ENCODE data around the gene IGFLR1.

DNA sequence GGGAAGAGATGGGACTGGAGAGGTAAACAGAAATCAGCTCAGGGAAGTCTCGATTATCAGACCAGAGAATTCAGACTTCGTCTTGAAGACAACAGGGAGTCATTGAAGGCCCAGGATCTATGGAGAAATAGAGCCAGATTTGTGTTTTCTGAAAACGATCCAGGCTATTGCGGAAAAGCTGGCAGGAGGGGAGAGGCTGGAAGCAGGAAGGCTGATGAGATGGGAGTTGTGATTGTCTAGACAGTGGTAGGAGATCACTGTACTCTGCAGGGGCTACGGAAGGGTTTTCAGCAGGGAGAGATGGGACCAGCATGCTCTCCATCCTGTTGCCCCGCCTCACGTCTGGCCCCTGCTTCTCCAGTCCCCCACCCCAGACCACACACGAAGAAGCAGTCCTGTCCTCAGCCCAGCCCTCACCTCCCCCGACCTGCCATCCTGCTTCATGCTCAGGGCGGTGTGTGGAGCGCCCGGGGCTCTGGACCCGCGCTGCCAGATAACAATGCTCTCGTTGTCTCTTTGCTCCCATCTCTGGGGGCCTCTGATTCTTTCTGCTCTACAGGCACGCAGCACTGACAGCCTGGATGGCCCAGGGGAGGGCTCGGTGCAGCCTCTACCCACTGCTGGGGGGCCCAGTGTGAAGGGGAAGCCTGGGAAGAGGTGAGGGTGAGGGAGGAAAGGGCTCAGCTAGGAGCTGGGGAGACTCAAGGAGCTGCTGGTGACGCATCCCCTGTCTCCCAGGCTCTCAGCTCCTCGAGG is 35.0 kb upstream of the IGFLR1 start:
- TF ChIP-seq SIN3A (conservative IDR thresholded peaks at IDR 0.05 in 1 of 2, IDR thresholded peaks at IDR 0.05 in 1 of 2; ENCODE audit: low read depth in 1 of 2, low read length in 2 of 2) (no peak), SRF (IDR thresholded peaks at IDR 0.05; ENCODE audit: low read depth, low read length) (no peak), SP2 (IDR thresholded peaks at IDR 0.05; ENCODE audit: low read length) (no peak), ZNF274 (IDR thresholded peaks at IDR 0.05; ENCODE audit: borderline replicate concordance, extremely low read depth, low read length) (no peak), CBX8 (IDR thresholded peaks at IDR 0.05; ENCODE audit: borderline replicate concordance, low read depth, low read length) (no peak), CHD1 (IDR thresholded peaks at IDR 0.05; ENCODE audit: low read depth, low read length) (no peak), POLR2AphosphoS5 (IDR thresholded peaks at IDR 0.05; ENCODE audit: low read depth, low read length) (no peak), CBX5 (IDR thresholded peaks at IDR 0.05; ENCODE audit: low read depth, low read length) (no peak), RAD21 (IDR thresholded peaks at IDR 0.05 in 1 of 2, conservative IDR thresholded peaks at IDR 0.05 in 1 of 2; ENCODE audit: low read depth in 2 of 2, low read length in 2 of 2) (no peak), SIX5 (IDR thresholded peaks at IDR 0.05; ENCODE audit: low read depth, low read length) (no peak)
- TF ChIP-seq, protein P1, sequence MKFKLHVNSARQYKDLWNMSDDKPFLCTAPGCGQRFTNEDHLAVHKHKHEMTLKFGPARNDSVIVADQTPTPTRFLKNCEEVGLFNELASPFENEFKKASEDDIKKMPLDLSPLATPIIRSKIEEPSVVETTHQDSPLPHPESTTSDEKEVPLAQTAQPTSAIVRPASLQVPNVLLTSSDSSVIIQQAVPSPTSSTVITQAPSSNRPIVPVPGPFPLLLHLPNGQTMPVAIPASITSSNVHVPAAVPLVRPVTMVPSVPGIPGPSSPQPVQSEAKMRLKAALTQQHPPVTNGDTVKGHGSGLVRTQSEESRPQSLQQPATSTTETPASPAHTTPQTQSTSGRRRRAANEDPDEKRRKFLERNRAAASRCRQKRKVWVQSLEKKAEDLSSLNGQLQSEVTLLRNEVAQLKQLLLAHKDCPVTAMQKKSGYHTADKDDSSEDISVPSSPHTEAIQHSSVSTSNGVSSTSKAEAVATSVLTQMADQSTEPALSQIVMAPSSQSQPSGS (IDR thresholded peaks at IDR 0.05; ENCODE audit: low read length) = no peak
- TF ChIP-seq, protein P2, sequence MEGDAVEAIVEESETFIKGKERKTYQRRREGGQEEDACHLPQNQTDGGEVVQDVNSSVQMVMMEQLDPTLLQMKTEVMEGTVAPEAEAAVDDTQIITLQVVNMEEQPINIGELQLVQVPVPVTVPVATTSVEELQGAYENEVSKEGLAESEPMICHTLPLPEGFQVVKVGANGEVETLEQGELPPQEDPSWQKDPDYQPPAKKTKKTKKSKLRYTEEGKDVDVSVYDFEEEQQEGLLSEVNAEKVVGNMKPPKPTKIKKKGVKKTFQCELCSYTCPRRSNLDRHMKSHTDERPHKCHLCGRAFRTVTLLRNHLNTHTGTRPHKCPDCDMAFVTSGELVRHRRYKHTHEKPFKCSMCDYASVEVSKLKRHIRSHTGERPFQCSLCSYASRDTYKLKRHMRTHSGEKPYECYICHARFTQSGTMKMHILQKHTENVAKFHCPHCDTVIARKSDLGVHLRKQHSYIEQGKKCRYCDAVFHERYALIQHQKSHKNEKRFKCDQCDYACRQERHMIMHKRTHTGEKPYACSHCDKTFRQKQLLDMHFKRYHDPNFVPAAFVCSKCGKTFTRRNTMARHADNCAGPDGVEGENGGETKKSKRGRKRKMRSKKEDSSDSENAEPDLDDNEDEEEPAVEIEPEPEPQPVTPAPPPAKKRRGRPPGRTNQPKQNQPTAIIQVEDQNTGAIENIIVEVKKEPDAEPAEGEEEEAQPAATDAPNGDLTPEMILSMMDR (IDR thresholded peaks at IDR 0.05; ENCODE audit: control extremely low read depth in 1 of 3, insufficient read depth in 1 of 3, low read depth in 1 of 3, low read length in 3 of 3) = no peak

All from H1 (cell line).